GM21423 (cell line): ENCODE results near the gene ELL2.
"Not testable (repeated sequence)": the region's sequence is repeated elsewhere in the genome, so short reads cannot be mapped to it uniquely, and the experiment has no call there.

Source experiments
- ATAC-seq: cut with Tn5 transposase; IDR thresholded peaks from one replicate; pipeline ENCODE4 v1.9.1; 2021; ENCODE audit warnings: mild to moderate bottlenecking, moderate library complexity; ENCODE audit not compliant: unreplicated experiment

Gene ELL2

DNA sequence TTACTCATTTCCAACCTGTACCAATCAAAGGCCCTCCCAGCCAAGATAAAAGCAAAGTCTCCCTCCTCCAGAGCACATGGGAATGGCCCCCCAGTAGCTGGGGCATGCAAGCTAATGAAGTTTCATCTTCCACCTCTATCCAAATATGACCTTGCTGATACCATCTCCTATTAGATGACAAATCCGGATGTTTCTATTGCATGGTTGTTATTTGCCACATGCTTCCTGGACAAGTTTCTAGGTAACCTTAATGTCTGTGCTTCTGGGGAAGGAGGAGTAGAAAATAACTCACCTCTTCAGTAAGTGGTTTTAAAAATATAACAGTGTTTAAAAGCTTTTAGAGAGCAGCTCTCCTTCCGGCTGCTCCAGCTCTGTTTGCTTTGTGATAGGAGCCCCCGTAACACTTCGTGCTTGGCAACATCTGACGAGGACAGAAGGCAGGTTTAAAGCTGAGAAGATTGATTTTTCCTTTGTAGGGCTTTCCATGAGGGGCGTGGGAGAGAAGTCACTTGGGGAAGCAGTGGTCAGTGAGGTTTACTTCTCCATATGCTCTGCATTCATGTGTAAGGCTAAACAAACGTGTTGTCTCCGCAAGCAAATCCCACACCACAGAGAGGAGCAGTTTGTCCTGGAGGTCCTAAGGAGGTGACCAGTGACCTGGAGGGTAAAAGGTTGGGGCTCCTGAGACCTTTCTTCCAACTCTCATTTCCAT lies 98.8 kb downstream of the ELL2 start:
- ATAC-seq: no peak

DNA sequence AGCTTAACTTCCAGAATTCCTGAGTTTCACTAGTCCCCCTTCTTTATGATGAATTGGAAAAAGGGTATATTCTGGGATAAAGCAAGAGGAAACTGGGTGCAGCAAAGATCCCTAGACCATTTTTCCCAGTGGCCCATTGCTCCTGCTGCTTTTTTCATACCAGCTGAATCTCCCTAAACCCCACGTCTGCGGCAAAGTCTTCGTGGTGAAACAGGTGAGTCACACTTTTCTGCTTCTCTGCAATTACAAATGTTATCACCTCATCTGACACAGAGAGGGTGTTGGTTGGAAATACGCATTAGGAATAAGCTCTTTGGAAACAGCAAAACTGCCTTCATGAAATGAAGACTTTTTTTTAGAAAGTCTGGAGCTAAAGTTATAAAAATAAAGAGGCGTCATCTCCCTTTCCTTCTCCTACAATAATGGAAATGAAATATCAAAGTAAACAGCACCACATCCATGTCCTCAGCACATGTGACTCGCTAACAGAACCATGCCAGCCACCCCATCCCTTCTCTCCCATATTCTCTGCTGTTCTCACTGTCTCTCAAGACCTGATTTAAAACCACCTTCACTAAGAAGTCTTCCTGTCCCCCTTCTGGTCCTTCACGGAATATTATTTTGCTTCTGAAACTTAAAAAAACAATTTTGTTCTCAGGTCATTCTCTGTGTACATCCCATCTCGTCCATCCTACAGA lies 99.6 kb downstream of the ELL2 start:
- ATAC-seq: no peak

DNA sequence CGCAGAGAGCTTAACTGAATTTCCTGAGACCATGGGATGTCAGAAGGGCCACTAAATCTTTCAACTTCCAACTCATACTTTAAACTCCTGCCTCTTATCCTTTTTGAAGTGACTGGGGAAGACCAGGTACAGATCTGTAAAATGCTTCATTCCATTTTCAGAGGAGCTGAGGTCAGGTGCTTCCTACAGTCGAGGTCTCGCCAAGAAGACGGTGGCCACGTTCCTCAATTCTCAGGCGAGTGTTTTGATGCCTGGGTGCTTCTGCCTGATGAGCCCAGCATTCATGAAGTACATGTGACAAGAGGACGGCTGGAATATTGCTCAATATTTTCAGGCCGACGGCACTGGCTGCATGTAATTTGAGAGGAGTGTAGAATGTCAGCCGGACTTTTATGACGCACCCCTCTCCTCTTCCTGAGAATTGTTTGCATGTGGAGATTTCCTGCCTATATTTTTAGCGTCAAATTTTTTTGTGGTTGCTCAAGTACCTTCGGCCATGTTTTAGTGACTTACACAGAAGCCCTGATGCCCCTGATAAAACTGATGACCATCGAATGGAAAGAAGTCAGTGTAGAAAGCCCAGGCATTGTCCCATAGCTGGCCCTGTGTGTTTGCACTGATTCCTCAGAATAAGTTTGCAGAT lies 100.3 kb downstream of the ELL2 start:
- no peak for ATAC-seq

DNA sequence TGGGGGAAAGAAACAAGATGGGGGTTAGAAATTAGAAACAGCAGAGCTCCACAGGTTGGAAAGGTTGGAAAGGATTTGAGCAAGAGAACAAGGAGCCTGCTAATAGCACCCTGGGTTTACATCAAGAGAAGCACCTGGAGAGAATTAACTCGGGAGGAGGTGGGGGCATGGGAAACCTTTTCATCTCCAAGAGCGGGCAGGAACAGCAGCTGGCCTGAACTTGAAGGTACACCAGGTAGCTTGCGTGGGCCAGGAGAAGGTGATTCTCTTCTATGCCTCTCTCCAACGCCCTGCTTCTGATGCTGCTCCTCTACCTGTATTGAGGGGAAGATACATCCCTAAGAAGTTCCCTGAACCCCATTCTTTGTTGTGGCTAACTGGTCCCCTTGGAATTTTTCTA lies 102.0 kb downstream of the ELL2 start:
- no peak for ATAC-seq

DNA sequence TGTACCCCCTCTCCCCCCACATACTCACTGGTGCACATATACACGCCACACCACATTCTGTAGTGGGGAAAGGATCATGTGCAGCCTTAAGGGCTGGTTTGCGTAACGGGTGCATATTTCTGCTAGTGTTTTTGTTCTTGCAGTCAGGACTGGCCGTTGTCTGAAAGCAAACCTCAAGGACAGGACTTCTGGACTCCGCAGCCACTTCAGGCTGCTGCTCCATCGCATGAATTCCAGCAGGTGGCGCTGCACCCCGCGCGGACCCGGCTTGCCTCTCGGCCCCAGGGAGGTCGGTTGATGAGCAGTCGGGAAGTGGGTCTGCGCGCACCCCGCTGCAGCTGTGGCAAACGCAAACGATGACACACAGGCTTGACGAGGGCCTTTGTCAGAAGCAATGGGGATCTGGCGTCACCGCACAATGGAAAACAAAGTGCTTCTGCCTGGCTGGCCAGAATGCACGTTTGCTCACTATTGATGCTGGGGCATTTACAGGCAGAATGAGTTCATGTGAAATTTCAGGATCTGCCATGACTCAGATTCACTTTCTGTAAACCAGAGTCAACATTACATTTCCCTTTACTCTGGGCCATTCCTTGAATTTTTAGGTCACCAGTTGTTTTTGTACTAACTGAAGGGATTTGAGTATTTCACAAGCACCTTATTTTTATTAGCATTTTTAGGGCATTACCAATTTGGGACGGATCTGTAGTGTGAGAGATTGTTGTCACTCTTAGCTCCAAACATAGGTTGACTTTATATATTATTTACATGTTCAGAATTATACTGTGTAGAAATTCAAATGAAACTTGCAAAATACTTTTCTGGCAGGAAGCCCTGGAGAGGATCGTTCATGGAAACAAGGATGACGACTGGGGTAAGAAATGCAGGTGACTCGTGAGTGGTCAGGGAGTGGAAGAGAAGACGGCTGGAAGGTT lies 102.7 kb downstream of the ELL2 start:
- ATAC-seq: peak; percentile 83

DNA sequence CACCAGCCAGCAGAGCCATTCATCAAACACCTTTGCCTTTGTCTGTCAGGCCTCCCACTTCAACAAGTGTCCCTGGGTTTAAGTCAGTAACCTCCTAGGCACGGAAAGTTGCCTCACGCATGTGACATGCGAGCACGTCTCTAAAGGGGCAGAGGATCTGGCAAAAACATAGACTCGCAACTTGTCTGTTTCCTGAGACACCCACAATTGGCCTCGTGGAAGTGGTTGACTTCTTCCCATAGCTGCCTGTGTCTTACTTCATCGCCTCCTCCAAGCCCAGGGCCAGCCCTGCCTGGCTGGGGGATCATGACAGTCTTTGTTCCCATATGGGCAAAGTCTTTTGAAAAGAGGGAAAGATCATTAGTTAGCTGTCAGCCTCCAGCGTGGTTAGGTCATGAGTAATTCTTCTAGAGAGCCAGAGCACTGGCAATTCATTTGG lies 103.6 kb downstream of the ELL2 start:
- ATAC-seq: no peak

DNA sequence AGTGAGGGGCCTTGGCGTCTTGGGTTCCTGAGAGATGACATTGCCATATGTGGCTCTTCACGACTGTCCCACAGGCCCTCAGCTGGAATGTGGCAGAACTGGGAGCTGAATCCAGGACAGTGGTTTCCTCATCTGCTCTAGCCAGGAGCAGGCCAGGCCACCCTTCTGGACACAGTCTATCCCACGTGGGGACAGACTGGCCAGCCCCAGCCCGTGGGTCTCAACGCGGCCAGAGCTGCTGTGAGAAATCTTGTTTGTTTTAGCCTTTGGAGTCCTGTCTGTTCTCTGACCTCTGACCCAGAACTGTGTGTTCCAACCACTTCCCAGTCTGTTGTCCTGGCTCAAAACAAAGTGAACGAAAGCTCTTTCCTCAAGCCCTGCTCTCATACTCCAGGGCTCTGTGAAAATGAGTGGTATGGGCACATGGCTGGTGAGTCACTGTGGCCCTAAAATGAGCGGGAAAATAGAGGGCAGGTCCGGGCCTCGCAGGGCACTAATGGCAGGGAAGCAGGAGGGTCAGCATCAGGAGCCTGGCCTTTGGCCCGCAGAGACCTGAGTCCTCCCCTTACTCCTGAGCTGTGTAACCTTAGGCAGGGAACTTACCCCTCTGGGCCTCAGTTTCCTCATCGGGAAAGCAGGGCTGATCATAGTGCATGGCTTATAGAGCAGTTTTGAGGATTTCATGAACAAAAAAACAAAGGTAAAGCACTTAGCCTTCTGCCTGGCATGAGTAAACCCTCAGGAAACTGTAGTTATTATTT lies 104.3 kb downstream of the ELL2 start:
- no peak for ATAC-seq

DNA sequence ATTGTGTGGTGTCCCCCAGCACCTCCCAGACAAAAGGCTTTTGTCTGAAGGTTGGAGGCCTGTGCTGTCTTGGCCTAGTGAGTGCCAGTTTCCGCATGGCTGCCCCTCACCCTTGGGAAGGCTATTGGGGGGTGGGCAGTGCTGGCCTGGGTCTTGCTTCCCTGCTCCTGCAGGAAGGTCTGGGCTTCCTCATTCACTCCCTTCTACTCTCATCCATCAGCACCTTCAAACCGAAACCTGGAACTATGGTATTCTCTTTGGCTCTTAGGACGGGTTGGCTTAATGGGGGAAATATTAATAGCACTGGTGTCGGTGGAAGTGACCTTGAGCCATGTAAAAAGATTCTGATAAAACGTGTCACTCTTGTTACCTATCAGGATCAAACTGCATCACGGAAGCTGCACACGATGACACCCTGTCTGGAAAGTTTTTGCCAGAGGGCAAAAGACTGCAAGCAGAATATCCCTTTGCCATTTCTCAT lies 105.1 kb downstream of the ELL2 start:
- no peak for ATAC-seq

DNA sequence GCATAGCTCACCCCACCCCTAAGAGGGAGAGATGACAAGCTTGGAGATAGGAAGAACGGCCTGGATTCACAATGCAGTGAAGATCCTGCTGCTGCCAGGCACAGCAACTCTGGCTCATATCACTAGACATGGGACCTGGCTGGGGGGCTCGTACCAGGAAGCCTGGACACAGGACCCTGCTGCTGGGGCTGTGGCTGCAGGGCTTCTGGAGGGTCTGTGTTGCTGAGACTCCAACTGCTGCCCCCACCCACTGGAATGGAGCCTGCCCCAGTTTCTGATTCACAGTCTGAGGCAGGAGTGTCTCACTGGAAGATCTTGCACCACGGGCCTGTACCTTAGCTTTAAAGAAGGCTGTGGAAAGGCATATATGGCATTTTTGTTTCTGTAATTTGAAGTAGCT lies 108.2 kb downstream of the ELL2 start:
- ATAC-seq: no peak

DNA sequence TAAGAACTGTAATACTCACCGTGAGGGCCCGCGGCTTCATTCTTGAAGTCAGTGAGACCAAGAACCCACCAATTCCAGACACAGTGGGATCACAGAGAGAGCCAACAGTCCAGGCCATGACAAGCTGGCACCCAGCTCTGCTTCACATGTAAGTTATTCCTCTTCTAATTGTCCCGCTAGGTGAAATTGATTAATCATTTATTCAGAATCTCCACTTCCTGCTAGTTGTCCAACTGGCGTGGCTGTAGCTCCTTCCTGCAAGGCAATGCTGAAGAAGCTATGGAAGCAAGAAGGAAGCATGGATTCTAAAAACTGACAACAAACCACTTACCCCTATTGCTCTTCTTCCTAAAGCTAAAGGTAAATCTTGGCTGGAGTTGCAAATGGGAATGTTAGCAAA lies 109.1 kb downstream of the ELL2 start:
- no peak for ATAC-seq

DNA sequence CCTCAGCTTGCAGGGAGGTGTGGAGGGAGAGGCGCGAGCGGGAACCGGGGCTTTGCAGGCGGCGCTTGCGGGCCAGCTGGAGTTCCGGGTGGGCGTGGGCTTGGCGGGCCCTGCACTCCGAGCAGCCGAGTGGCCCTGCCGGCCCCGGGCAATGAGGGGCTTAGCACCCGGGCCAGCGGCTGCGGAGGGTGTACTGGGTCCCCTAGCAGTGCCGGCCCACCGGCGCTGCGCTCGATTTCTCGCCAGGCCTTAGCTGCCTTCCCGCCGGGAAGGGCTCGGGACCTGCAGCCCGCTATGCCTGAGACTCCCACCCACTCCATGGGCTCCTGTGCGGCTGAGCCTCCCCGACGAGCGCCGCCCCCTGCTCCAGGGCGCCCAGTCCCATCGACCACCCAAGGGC lies 110.5 kb downstream of the ELL2 start:
- not testable (repeated sequence) for ATAC-seq

DNA sequence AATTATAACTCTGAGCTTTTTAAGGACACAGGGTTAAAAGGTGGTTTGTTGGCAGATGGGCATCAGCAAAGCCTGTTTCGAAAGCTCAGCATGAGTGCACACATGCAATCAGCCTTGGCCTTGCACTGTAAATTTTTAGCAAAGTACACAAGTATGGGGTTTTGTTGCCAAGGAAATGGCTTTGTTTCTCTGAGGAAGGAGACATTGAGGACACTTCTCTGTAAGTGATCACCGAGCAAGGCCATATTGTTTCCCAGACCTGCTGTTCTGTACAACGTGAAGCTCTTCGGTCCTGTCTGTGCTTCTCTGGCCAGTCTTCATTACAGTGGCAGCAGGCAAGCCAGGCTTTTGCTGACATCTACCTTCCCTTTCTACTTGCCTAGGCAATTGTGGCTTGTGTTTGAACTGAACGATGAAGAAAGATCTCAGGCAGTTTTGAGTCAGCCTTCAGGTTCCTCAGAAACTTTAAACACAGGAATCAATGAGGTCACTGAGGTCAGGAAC lies 111.2 kb downstream of the ELL2 start:
- no peak for ATAC-seq

DNA sequence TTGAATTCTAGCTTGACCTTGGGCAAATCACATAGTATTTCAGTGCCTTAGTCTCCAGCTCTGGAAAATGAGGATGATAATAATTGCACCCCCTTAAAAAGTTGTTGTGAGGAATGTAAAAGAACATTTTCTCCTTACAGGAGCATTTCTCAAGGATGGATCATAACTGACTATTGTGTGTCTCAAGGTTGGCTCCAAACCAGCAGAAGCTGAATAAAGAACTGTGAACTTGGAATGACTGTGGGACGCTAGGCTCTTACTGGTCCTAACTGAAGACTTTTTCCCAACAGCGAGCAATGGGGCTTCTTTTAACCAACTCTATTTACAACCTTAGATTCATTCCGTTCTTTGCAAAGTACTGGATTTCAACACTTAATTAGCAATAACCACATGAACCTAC lies 113.0 kb downstream of the ELL2 start:
- ATAC-seq: no peak

DNA sequence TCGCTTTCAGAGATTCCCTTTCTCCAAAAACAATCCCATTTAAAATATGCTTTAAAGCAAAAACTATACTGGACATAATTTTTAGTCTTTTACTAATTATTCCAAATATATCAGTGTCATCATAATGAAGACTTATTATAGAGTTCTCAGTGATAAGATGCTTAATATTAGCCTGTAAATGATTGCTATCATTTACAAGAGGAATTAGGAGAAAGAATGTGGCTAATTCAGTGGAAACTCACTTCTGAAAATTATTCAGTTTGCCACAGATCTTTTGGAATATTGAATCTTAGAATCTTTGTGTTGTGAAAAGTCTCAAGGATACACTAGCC lies 114.4 kb downstream of the ELL2 start:
- ATAC-seq: no peak

DNA sequence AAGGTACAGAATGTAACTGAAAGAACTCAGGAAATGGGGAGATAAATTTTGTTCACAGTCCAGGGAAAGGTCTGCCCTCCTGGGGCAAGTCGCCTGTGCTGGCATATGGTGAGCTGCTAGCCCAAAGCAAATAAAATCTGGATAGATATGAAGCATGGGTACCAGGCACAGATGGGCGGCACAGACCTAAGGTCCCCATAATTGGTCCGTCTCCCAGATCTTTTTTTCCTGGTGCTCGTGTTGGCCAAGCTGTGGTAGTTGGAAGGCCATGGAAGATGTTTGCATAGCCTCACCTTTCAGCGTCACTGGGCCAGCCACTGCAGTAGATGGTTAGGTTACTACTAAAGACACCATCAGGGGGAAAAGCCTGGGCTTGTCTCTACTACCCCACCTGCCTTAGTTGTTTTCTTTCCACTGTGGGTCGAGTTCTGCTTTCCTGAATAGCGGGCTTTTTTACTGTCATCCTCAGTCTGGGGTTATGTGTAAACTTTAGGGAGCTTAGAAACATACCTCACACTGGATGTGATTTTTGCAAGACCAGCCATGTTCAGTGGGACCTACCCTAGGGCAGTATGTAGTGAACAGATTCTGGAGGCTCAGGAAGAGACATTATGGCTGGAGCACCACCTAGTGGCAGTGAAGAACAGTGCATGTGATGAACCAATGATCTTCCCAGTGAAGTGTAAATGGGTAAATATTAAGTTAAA lies 114.9 kb downstream of the ELL2 start:
- ATAC-seq: peak; percentile 59

DNA sequence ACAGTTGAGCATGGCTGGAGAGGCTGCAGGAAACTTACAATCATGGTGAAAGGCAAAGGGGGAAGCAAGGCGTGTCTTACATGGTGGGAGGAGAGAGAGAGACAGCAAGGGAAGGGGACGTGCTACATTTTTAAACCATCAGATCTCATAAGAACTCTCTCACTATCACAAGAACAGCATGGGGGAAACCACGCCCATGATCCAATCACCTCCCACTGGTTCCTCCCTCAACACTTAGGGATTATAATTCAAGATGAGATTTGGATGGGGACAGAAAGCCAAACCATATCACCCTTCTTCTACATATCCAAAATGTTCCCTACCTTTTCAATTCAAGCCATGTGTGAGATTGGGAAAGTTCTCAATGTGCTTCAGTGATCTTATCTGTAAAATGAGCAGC lies 116.3 kb downstream of the ELL2 start:
- no peak for ATAC-seq

DNA sequence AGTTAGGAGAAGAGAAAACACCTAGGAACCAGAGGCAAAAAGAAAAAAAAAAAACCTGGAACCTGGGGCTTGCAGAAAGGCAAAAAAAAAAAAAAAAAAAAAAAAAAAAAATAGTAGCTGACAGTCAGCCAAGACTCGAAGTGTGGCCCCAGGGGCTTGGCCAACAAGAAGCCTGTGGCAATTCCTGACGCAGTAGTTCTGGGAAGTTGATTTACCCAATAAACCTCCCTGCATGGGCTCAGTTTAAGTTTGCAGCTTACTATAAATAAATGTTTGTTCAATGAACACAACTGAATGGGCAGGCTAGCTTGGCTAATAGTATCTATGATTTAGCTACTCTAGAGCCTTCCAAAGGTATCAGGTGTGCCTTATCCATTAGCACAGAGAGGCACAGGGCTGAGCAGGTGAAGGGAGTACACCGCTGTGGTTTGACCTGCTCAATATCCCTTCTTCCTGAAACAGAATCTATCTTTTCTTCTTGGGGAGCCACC lies 117.9 kb downstream of the ELL2 start:
- no peak for ATAC-seq

DNA sequence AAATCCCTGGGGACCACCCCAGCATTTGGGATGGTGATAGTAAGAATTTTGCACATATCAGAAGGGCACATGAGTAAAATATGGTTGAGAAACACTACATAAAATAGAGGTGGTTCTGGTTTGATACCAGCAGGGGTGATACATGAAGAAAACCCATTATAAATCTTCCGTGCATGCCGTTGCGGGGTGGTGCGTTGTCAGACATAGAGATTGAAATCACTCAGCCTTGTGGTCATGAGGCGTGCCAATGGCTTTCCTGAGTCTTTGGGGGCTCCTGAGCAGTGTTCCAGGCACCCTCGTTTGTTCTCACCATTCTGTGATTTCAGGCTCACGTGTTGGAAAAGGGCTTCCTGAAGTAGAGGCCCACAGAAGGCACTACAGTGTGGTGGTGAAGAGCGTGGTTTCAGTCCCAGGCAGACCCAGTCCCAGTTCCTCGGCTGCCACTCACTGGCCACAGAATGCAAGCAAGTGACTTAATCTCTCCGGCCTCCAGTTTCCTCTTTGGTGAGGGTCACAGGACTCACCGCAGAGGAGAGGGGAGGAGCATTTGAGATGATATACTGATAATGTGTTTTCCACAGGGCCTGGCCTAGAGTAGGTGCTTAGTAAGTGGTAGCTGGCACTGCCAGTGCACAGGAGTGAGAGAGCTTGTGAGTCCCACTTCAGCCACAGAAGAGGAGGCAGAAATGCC lies 118.7 kb downstream of the ELL2 start:
- ATAC-seq: peak; percentile 96
